Chondrocyte (in vitro differentiated cells): ENCODE measurements around the gene SETDB2. TPM values are rescaled to one million over a fixed set of nuclear protein-coding genes. Genes with fewer than 3 reads are reported as not detected.

Experiments used
- DNase-seq: peaks from one replicate; pipeline ENCODE4 v3.0.0; 2021; ENCODE audit warnings: mixed read lengths, low spot score
- H3K27ac Mint-ChIP-seq: one replicate; pipeline ENCODE4 v1.8.0; 2021; ENCODE audit warnings: mild to moderate bottlenecking, moderate library complexity, mixed read lengths; ENCODE audit not compliant: unreplicated experiment
- H3K27me3 Mint-ChIP-seq: 2 replicates; pipeline ENCODE4 v1.8.0; 2021; ENCODE audit warnings: low read depth, mixed read lengths
- H3K36me3 Mint-ChIP-seq: 2 replicates; pipeline ENCODE4 v1.8.0; 2021; ENCODE audit warnings: low read depth, mixed read lengths
- H3K4me1 Mint-ChIP-seq: 2 replicates; pipeline ENCODE4 v1.8.0; 2021; ENCODE audit warnings: low read depth, mild to moderate bottlenecking, mixed read lengths
- H3K4me3 Mint-ChIP-seq: one replicate; pipeline ENCODE4 v1.8.0; 2021; ENCODE audit warnings: mild to moderate bottlenecking, moderate library complexity, mixed read lengths; ENCODE audit not compliant: unreplicated experiment
- H3K9me3 Mint-ChIP-seq: 2 replicates; pipeline ENCODE4 v1.8.0; 2021; ENCODE audit warnings: low read depth, mixed read lengths
- total RNA-seq: library from RNA; stranded (reverse); gene quantifications from 3 replicates; pipeline ENCODE4 v1.2.1, GENCODE V29; 2021
- TF ChIP-seq, protein P1 (sequence below): fragments of 200-600 bp; sonication (generic); IDR thresholded peaks from 2 replicates; pipeline ENCODE4 v1.5.0; 2021; ENCODE audit warnings: antibody characterized with exemption, mild to moderate bottlenecking, moderate library complexity

Gene SETDB2
- total RNA-seq, 1 donor from 2014 or later, result 7.3 TPM

DNA sequence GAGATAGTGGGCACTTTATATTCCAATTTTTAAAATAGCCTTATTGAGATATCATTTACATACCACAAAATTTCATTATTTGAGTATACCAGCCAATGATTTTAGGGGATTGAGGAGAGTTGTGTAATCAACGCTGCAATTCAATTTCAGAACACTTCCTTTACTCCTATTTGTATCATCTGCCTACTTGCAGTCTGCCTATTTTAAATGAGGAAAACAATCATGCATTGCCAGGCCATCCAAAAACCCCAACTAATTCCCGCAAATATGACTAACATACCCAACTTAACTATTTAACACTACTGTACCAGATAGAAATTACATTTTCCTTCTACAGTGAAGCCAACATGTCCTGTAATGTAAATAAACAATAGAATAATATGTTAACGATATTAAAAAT lies 26.9 kb upstream of the SETDB2 start:
- Mint-ChIP-seq H3K27ac (no peak overlapping the region), H3K4me1 (peaks cover 12% of the 10 kb centered on the region), H3K9me3 (no peaks in the 10 kb centered on the region), H3K4me3 (no peak overlapping the region), H3K27me3 (no peaks in the 10 kb centered on the region), H3K36me3 (no peaks in the 10 kb centered on the region)
- TF ChIP-seq, protein P1, sequence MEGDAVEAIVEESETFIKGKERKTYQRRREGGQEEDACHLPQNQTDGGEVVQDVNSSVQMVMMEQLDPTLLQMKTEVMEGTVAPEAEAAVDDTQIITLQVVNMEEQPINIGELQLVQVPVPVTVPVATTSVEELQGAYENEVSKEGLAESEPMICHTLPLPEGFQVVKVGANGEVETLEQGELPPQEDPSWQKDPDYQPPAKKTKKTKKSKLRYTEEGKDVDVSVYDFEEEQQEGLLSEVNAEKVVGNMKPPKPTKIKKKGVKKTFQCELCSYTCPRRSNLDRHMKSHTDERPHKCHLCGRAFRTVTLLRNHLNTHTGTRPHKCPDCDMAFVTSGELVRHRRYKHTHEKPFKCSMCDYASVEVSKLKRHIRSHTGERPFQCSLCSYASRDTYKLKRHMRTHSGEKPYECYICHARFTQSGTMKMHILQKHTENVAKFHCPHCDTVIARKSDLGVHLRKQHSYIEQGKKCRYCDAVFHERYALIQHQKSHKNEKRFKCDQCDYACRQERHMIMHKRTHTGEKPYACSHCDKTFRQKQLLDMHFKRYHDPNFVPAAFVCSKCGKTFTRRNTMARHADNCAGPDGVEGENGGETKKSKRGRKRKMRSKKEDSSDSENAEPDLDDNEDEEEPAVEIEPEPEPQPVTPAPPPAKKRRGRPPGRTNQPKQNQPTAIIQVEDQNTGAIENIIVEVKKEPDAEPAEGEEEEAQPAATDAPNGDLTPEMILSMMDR, result no peak
- DNase-seq, result no peak

DNA sequence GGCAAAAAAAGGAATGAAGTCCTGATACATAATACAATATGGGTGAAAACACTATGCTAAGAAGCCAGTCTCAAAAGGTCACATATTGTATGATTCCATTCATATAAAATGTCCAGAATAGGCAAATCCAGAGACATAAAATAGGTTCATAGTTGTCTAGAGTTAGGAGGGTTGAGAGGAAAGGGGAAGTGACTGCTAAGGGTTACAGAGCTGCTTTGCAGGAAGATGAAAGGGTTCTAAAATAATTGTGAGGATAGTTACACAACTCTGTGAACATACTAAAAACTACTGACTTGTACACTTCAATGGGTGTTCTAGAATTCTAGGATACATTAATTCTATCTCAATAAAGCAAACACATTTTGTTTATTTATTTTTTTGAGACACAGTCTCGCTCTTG lies 25.9 kb upstream of the SETDB2 start:
- Mint-ChIP-seq H3K4me3 (no peak overlapping the region), H3K27ac (no peak overlapping the region), H3K36me3 (no peaks in the 10 kb centered on the region), H3K4me1 (peaks cover 12% of the 10 kb centered on the region), H3K27me3 (no peaks in the 10 kb centered on the region), H3K9me3 (no peaks in the 10 kb centered on the region)
- TF ChIP-seq, protein P1, result no peak
- no peak for DNase-seq

DNA sequence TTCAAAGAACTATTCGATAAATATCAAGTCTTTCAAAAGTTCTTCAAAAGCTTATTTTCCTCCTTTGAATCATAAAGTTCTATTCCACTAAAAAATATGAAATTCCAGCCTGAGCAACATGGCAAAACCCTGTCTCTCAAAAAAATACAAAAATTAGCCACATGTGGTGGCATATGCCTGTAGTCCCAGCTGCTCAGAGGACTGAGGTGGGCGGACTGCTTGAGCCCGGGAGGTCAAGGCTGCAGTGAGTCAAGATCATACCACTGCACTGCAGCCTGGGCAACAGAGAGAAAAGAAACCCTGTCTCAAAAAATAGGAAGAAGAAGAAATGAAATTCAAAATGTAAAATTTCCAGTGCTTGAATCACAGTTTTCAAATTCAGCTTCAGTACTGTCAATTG lies 24.8 kb upstream of the SETDB2 start:
- DNase-seq, result no peak
- no peaks in the 10 kb centered on the region for H3K9me3 Mint-ChIP-seq
- TF ChIP-seq, protein P1, result no peak
- H3K36me3 Mint-ChIP-seq, result peaks cover 3% of the 10 kb centered on the region
- H3K4me3 Mint-ChIP-seq, result no peak overlapping the region
- peak overlapping the region; percentile 59 for H3K27ac Mint-ChIP-seq
- no peaks in the 10 kb centered on the region for H3K27me3 Mint-ChIP-seq
- H3K4me1 Mint-ChIP-seq, result peaks cover 9% of the 10 kb centered on the region

DNA sequence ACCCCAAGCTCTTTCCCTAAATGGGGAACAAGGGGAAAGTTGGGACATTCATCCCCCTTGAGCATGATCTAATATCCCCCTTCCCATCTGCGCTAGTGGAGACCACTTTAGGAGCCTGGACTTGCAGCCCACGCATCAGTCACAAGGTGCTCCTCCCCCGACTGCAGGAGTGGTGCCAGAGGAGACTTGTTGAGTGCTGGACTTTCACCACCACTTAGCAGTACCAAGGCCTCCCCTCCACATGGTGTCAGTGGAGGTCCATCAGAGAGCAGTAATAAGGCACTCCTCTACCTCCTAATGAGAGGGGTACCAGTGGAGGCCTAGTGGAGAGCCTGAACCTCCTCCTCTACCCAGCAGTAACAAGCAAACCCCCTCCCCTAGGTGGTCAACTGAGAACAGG lies 22.7 kb upstream of the SETDB2 start:
- Mint-ChIP-seq H3K4me1 (peaks cover 9% of the 10 kb centered on the region), H3K27ac (no peak overlapping the region), H3K36me3 (peaks cover 3% of the 10 kb centered on the region), H3K4me3 (no peak overlapping the region), H3K9me3 (no peaks in the 10 kb centered on the region), H3K27me3 (no peaks in the 10 kb centered on the region)
- DNase-seq, result no peak
- TF ChIP-seq, protein P1, result no peak

DNA sequence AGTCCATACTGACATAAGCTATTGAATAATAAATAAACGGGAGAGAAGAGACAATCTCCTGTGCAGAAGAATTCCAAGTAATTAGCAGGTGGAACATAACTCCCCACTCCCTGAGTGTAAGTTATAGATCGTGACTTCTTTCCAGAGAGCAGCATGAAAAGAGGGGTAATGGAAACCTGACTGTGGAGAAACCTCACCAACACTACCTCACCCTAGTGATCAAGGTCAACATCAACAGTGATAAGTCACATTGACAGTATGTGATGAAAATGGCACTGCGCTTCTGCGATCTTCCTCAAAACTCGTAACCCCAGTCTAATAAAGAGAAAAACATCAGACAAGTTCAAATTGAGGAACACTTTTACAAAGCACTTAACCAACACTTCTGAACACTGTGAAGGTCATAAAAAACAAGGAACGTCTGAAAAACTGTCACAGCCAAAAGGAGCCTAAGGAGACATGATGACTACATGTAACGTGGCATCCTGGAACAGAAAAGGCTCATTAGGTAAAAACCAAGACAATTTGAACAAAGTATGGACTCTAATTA lies 20.0 kb upstream of the SETDB2 start:
- Mint-ChIP-seq H3K36me3 (peaks cover 5% of the 10 kb centered on the region), H3K27ac (no peak overlapping the region), H3K4me1 (peaks cover 7% of the 10 kb centered on the region), H3K9me3 (no peaks in the 10 kb centered on the region), H3K4me3 (no peak overlapping the region), H3K27me3 (no peaks in the 10 kb centered on the region)
- TF ChIP-seq, protein P1, result no peak
- DNase-seq, result no peak
